HG03196 (cell line): Measurements from ENCODE around the gene SYNDIG1.

Experiments used
- ATAC-seq: cut with Tn5 transposase; IDR thresholded peaks from one replicate; pipeline ENCODE4 v1.9.1; 2021; ENCODE audit not compliant: unreplicated experiment

SYNDIG1 gene

GRCh38 chr20:24653306-24653705, 183.9 kb downstream of the SYNDIG1 start:
- no peak for ATAC-seq

GRCh38 chr20:24654425-24654824, 185.0 kb downstream of the SYNDIG1 start:
- ATAC-seq: no peak

DNA sequence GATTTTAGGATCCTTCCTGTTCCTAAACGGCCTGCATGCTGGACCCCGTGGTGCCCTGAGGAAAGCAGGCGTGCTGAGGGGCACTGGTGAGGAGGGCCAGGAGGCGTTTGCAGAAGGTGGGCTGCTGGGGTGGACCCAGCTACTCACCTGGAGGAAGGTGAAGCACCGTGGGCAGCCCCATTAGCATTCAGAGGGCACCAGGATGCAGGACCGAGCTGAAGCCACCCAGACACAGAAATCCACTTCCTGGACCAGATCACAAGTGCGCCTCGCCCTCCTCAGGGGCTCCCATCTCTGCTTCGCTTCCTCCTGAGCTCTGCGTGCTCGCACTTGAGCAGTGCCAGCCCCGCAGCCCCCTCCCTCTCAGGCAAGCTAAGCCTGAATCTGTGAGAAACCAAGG, 187.0 kb downstream of the SYNDIG1 start:
- no peak for ATAC-seq

GRCh38 chr20:24657196-24657595, 187.8 kb downstream of the SYNDIG1 start:
- no peak for ATAC-seq

DNA sequence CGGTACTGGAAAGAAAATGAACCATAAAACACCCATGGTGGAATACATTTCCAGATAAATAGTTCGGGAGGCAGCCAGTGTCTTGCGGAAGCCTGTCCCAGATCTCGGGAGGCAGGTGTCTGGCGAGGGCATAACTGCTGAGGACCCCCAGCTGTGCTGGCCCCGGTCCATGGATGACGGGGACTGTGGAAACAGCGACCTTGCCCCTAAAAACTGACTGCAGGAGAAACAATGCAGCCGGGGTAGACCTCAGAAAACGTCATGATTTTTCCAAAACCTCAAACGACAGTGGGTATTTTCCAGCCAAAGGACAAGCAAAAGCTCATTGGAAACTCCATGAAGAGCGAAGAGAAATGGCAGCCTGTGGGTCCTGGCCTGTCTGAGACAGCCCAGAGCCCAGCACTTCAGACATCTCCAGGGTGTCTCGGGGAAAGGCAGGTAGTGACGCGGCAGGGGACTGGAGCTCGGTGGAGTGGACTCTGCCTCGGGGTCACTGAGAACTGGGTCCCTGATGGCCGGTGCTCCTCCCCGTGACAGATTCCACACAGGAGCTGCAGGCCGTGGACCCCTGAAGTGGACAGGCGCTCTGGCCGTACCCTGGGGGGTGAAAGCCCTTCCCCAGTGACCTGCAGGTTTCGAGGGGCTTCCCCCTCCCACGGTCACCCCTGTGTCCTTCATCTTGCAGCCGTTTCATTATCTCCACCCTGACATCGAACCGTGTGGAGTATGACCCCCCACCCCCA, 188.6 kb downstream of the SYNDIG1 start:
- no peak for ATAC-seq

DNA sequence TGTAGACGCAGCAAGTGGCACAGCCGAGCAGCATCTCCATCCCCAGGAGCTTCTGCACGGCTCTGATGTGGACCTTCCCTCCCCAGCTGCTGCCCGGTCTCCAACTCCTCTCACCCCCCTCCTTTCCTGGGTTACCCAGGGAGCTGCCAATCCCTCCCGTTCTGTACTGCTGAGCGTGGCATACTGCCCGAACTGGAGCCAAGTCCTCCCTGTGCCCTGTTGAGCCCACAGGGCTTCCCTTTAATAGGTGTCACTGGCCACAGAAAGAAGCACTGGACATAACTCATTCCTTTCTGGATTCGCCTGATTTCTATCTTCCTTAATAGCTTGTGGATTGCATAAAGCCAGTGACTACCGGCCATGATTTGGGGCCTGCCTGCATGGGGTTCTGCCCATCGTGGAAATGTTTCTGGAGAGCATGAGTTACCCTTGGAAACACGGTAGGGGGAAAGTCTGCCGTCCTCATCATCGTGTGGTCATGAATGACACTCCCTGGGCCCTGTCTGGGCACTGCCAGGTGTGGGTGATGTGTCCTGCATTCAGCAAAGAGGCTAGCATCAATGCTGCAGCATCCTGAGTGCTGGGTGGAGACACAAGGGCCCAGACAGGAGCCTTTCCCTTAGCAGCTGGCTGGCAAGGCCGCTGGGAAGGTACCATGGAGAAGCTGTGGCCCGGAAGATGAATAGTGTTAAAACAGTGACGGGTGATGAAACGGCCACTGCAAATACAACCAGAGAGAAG, 189.7 kb downstream of the SYNDIG1 start:
- ATAC-seq: no peak

DNA sequence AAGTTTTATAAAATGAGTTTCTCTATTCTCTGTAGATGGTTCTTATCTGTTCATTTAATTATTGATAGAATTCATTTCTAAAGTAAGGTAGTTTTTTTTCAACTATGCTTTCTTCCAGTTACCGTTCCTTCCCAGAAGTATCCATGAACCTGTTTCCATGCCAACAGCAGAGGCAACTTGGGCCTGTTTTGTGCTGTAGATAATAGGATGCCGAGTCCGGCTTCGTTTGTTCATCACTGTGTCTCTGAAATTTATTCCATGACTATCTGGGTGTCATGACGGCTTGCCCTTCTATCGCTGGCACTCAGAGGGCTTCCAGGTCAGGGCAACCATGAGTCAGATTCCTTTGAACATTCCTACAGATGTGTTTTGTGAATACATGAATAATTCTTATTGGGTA, 190.4 kb downstream of the SYNDIG1 start:
- ATAC-seq: no peak

GRCh38 chr20:24660651-24661050, 191.2 kb downstream of the SYNDIG1 start:
- ATAC-seq: no peak

DNA sequence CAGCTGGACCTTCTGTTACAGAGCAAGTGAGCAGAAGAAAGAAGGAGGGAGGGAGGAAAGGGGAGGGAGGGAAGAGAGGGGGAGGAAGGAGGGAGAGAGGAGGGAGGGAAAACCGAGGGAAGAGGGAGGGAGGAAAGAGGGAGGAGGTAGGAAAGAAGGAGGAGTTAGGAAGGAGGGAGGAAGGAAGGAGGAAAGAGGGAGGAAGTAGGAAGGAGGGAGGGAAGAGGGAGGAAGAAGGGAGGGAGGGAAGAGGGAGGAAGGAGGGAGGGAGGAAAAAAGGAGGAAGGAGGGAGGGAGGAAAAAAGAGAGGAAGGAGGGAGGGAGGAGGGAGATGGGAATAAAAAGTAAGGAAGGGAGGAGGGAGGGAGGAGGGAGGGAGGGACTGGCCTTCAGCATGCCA, 191.8 kb downstream of the SYNDIG1 start:
- no peak for ATAC-seq

DNA sequence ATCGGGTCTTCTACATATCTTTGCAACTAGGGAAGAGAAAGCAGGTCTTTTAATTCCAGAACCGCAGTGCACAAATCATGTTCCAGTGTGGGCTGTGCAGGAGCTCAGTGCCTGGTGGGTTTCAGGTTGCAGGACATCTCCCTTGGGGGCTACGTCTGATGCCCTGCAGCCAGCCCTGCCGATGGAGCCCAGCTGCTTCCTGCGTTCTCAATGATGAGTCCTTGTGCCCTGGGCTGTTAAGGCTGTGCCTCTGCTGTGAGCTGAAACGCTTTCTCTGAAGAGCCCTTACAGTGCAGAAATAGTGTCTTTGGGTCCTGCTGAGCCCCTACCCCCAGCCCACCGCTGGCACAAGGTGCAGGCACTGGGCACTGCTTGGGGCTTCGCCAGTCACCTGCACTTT, 192.9 kb downstream of the SYNDIG1 start:
- ATAC-seq: no peak

DNA sequence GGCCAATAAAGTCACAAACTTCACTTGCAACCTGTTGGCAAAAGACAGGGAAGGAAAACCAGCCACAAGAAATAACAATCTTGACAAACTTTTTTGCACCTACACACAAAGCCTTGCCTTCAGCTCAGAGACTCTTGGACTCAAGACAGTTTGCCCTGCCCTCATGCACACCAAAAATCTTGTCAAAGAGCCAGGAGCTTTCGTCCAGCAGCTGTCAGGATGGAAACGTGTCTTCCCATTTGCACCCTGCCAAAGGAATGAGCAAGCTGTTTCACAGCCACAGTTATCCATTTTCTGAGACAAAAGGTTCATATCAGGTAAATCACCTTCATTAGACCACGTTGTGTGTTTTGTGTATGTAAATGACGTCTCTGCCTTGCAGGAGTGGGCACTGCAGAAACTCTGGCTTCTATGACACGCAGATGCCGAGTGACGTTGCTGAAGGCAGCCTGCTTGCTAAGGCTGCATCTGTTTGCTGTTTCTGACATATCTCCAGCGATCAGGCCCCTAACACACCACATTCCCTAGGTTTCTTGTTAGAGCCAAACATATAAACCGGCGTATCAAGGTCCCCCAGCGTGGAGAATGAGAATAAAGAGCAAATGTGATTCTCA, 193.4 kb downstream of the SYNDIG1 start:
- no peak for ATAC-seq

DNA sequence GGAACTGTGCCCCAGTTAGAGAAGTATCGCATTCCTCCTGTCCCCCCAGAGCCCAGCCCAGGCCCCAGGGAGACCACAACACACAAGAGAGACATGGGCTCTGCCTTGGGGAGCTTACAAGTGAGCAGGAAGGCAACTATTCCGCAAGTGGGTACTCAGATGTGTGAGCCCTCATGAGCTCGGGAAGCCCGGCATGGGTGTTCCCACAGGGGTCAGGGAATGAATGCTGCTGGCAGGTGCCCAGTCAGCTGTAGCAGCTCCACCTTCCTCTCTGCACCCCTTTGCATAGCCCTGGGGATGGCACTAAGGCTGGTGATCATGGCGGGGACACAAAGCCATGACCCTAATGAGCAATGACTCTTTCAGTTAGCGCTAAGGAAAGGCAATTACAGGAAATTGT, 194.1 kb downstream of the SYNDIG1 start:
- ATAC-seq: no peak

DNA sequence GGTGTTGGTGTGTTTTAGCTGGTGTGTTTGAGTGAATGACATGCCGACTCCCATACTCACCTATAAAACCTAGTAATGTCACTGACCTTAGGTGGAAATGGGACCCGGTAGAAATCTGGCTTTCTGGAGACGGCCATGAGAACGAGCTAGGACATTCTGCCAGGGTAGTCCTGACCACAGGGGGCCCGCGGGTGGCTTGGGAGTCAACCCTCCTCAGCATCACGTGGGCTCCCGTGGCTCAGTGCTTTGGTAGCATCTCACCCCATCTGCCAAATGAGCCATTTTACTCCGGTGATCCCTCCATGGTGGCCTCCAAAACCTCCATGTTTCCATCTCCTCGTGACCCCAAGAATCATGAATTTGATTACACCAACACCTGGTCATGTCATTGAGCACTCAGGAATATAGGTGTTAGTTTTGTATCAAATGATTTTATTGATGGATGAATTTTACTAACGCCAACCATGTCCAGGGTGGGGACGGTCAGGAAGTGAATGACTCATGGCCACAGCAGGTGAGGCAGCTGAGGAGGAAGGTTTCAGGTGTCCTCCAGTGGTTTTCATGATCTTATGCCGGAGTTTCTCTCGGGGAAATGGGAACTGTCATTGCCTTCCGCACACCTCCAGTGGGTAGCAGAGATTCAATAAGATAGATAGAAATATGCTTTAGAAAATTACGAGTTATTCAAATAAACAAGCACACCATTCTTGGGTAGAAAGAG, 195.0 kb downstream of the SYNDIG1 start:
- no peak for ATAC-seq

- ATAC-seq: no peak
These were observed 195.8 kb downstream of the SYNDIG1 start for GRCh38 chr20:24665196-24665595.

GRCh38 chr20:24665741-24666191, 196.3 kb downstream of the SYNDIG1 start:
- ATAC-seq: no peak

DNA sequence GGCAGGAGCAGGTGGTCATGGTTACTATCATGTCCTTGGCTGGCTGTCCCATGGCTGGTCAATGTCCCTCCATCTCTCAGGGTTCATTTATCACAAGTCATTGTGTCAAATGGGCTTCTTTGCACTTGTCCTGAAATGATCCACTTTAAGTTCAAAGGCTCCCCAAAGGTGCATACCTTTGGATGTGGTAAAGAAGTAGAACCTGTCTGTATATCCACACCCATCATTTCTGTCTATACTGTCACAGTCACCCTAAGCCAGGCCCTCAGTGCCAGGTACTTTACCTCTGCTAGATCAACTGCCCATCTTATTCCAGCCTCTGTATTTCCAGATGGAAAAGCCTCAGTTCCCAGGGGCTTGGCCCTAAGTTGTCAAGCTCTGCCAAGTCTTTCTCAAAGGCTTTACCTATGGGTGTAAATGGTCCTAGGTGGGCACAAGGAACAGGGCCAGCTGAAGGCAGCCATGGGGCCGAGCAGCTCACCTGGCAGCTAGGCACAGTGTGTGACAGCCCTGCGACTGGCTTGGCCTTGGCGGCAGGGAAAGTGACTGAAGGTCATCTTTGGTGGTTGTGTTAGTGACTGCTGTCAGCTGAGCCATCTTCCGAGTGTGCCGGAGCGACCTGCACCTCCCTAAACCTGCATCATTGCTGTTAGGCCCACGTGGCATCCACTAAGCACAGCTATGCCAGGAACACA, 198.4 kb downstream of the SYNDIG1 start:
- no peak for ATAC-seq

DNA sequence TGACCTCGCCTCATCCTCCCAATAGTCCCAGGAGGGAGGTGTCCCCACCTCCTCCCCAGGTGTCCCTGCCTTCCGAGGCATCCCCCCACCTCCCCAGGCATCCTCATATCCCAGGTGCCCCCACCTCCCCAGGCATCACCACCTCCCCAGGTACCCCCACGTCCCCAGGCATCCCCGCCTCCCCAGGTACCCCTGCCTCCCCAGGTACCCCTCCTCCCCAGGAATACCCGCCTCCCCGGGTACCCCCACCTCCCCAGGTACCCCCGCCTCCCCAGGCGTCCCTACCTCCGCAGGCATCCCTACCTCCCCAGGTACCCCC, 198.9 kb downstream of the SYNDIG1 start:
- ATAC-seq: no peak

- ATAC-seq: no peak
These were observed 199.4 kb downstream of the SYNDIG1 start for GRCh38 chr20:24668791-24669190.

DNA sequence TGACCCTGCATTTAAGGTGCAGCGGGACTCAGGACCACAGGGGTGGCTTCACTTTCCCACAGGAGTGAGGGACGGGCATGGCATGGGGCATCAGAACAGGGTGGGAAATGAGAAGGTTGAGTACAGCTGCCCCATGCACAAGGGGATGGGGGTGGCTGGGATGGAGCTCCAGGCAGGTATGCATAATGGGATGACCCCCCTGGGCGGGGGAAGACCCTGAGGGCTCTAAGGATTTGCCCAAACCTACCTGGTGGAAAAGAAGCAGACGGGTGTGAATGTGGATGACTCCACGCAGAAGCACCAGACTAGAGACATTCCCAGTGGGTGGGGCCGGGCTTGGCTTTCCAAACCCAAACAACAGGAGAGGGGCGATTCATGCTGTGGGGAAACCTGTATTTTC, 200.3 kb downstream of the SYNDIG1 start:
- no peak for ATAC-seq

DNA sequence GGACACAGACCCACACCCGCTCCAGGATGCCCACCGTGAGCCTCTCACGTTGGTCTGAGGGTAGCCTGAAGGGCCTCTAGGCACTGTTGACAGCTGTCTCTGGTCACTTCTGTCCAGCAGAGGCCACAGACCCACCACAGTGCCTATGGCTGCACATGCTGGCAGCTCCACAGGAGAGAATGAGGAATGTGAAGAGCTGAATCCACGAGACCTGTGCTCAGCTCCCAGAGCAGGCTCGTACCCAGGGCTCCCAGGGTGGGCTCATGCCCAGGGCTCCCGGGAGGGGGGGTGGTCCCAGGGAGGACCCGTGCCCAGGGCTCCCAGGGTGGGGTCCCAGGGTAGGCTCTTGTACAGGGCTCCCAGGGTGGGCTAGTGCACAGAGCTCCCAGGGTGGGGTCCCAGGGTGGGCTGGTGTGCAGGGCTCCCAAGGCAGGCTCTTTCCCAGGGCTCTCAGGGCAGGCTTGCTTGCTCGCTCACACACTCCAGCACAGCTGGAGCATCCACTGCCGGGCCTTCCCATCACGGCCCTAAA, 201.0 kb downstream of the SYNDIG1 start:
- no peak for ATAC-seq

GRCh38 chr20:24670981-24671380, 201.6 kb downstream of the SYNDIG1 start:
- no peak for ATAC-seq
